HepG2 (cell line): Measurements from ENCODE around the gene LBX2. TPM values are rescaled to one million over a fixed set of nuclear protein-coding genes. Genes with fewer than 3 reads are reported as not detected.

Experiments used
- ARNT2 ChIP-seq: sonication (generic); formaldehyde crosslinking; IDR thresholded peaks from 2 replicates; pipeline ENCODE4 v1.8.0; 2022; ENCODE audit warnings: mild to moderate bottlenecking, low read depth, missing genetic modification reagents, moderate library complexity
- BCL3 ChIP-seq: sonication (generic); formaldehyde crosslinking; IDR thresholded peaks from 2 replicates; pipeline ENCODE4 v1.5.1; 2020; ENCODE audit warnings: mild to moderate bottlenecking, missing genetic modification reagents, moderate library complexity
- GATA4 ChIP-seq: sonication (generic); IDR thresholded peaks from 2 replicates; pipeline ENCODE4 v1.6.1; 2016; ENCODE audit warnings: antibody characterized with exemption, low read depth, borderline replicate concordance
- HNRNPL ChIP-seq: fragments of 200-400 bp; formaldehyde crosslinking; IDR thresholded peaks from 2 replicates; pipeline ENCODE4 v1.6.1; 2017; ENCODE audit warnings: mild to moderate bottlenecking, low read depth, low read length
- MBNL3 ChIP-seq: fragments of 250-450 bp; sonication (Bioruptor Pico); conservative IDR thresholded peaks from 2 replicates; pipeline ENCODE4 v1.8.0; 2022; ENCODE audit warnings: mild to moderate bottlenecking, inconsistent platforms
- NKX3-1 ChIP-seq: sonication (generic); formaldehyde crosslinking; IDR thresholded peaks from 2 replicates; pipeline ENCODE4 v1.5.0; 2020; ENCODE audit warnings: missing genetic modification reagents
- PAXIP1 ChIP-seq: sonication (generic); formaldehyde crosslinking; conservative IDR thresholded peaks from 2 replicates; pipeline ENCODE4 v1.4.0; 2020; ENCODE audit warnings: mild to moderate bottlenecking, missing genetic modification reagents, moderate library complexity
- PHF8 ChIP-seq: sonication (generic); formaldehyde crosslinking; IDR thresholded peaks from 2 replicates; pipeline ENCODE4 v1.5.0; 2020; ENCODE audit warnings: missing genetic modification reagents
- SAP130 ChIP-seq: IDR thresholded peaks from 2 replicates; pipeline ENCODE4 v1.6.1; 2016; ENCODE audit warnings: low read depth
- SETDB1 ChIP-seq: sonication (generic); formaldehyde crosslinking; IDR thresholded peaks from 2 replicates; pipeline ENCODE4 v1.5.1; 2020; ENCODE audit warnings: missing genetic modification reagents, mild to moderate bottlenecking, borderline replicate concordance
- SIN3A ChIP-seq: IDR thresholded peaks from 2 replicates; pipeline ENCODE4 v1.6.1; 2011; ENCODE audit warnings: low read depth, mild to moderate bottlenecking, control low read depth, low read length, borderline replicate concordance
- TAF15 ChIP-seq: fragments of 200-400 bp; formaldehyde crosslinking; IDR thresholded peaks from one replicate; pipeline ENCODE4 v1.6.1; 2018; ENCODE audit warnings: mild to moderate bottlenecking, low read depth, low read length; ENCODE audit not compliant: poor library complexity, severe bottlenecking
- TCF7 ChIP-seq: sonication (generic); IDR thresholded peaks from 2 replicates; pipeline ENCODE4 v1.6.1; 2016; ENCODE audit warnings: antibody characterized with exemption, low read depth
- THAP7 ChIP-seq: sonication (generic); formaldehyde crosslinking; IDR thresholded peaks from 2 replicates; pipeline ENCODE4 v1.8.1; 2023; ENCODE audit warnings: mild to moderate bottlenecking, missing genetic modification reagents
- TMF1 ChIP-seq: sonication (generic); formaldehyde crosslinking; IDR thresholded peaks from 2 replicates; pipeline ENCODE4 v1.8.1; 2022; ENCODE audit warnings: low read depth, missing genetic modification reagents
- XRCC5 ChIP-seq: fragments of 200-400 bp; formaldehyde crosslinking; optimal IDR thresholded peaks from 2 replicates; pipeline ENCODE3; 2017; ENCODE audit warnings: mild to moderate bottlenecking, low read length
- ZNF136 ChIP-seq: sonication (generic); formaldehyde crosslinking; IDR thresholded peaks from 2 replicates; pipeline ENCODE4 v1.8.1; 2022; ENCODE audit warnings: low read depth, mild to moderate bottlenecking, moderate library complexity, missing genetic modification reagents
- ZNF260 ChIP-seq: sonication (generic); formaldehyde crosslinking; IDR thresholded peaks from 2 replicates; pipeline ENCODE4 v1.4.0; 2020; ENCODE audit warnings: missing genetic modification reagents, low read depth, mild to moderate bottlenecking, borderline replicate concordance
- ZNF331 ChIP-seq: sonication (generic); formaldehyde crosslinking; IDR thresholded peaks from 2 replicates; pipeline ENCODE4 v1.4.0; 2020; ENCODE audit warnings: missing genetic modification reagents
- ZNF337 ChIP-seq: sonication (generic); formaldehyde crosslinking; IDR thresholded peaks from 2 replicates; pipeline ENCODE4 v1.5.1; 2020; ENCODE audit warnings: missing genetic modification reagents, low read depth, mild to moderate bottlenecking, borderline replicate concordance
- ZNF383 ChIP-seq: sonication (generic); formaldehyde crosslinking; IDR thresholded peaks from 2 replicates; pipeline ENCODE4 v1.4.0; 2020; ENCODE audit warnings: missing genetic modification reagents, mild to moderate bottlenecking, borderline replicate concordance
- ZNF570 ChIP-seq: sonication (generic); formaldehyde crosslinking; IDR thresholded peaks from 2 replicates; pipeline ENCODE4 v1.4.0; 2020; ENCODE audit warnings: mild to moderate bottlenecking, missing genetic modification reagents, borderline replicate concordance
- polyA plus RNA-seq, 8 experiments: library from polyadenylated mRNA; depleted of rRNA in 3 of 8; stranded (reverse) in 7 of 8; unstranded in 1 of 8; fragments of >200 nt; fragmentation: Illumina TruSeq in 4 of 8; extraction: Trizol in 4 of 8; gene quantifications; 2 replicates each; pipeline versions ENCODE4 v1.2.1 to v1.2.3, GENCODE V29; 2011 to 2016; ENCODE audit warnings: low read depth in 4 of 8, missing spikeins in 1 of 8, mixed read lengths in 1 of 8; ENCODE audit not compliant: insufficient read depth in 1 of 8
- total RNA-seq, 5 experiments: library from RNA; depleted of rRNA; stranded (reverse); fragments of >200 nt; fragmentation: Illumina TruSeq; extraction: Trizol; gene quantifications; 2 replicates each; pipeline ENCODE4 v1.2.3, GENCODE V29; 2016; ENCODE audit warnings: low read depth in 1 of 5
- TF ChIP-seq, protein P1 (sequence below): sonication (generic); formaldehyde crosslinking; IDR thresholded peaks from 2 replicates; pipeline ENCODE4 v1.9.0; 2021; ENCODE audit warnings: missing genetic modification reagents, mild to moderate bottlenecking, borderline replicate concordance

Gene LBX2
- total and polyA plus RNA-seq, 2 of the 13 experiments (the other 11 are each of a cell fraction or from before 2014, with no cell fraction given) = 6.4 to 8.1 TPM

DNA sequence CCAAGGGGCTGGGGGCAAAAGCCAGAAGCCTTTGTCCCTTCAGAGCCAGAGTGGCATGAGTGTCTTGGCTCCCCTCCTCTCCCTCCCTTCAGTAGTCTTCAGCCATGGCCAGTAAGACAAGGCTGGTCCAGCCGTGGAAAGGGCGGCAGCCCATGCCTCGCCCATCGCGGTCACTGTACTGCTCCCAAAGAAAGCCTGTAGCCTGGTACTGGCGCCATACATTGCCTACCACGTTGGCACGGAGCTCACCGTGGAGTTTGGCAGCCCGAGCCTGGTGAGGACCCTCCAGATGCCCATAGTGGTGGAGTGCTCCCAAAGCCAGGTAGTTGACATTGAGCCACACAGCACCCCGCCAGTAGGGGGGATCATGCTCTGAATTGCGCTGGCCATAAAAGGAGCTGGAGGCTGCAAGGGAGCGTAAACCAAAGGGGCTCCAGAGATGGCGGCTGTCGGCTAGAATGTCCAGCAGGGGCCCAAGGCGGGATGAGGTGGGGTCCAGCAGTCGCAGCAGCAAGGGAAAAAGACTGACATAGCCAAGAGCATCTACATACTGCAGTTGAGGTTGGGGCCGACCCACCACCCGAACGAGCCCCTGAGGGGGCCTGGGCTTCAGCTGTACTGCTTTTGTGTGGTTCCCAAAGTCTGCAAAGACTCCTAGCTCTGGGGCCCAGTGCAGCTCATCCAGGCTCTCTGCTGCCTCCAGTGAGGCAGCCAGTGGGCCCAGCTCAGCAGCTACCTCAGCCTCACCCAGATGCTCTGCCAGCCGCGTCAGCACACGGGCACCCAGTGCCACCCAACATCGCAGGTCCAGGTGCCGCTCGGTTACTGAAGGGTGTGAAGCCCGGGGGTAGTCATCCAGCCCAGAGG lies 38.0 kb downstream of the LBX2 start (continued):
- no peak for TF ChIP-seq BCL3 (CRISPR knock-in tag)
- no peak for TF ChIP-seq TAF15
- no peak for TF ChIP-seq TMF1 (CRISPR knock-in tag)
- no peak for TF ChIP-seq SETDB1 (CRISPR knock-in tag)
- TF ChIP-seq MBNL3 (CRISPR knock-in tag) = no peak
- peak; percentile 80 for TF ChIP-seq XRCC5
- no peak for TF ChIP-seq SAP130
- no peak for TF ChIP-seq GATA4
- peak; percentile 15; the same call in 1 of the 2 replicates for TF ChIP-seq PHF8 (CRISPR knock-in tag)
- no peak for TF ChIP-seq ZNF570 (CRISPR knock-in tag)
- no peak for TF ChIP-seq PAXIP1 (CRISPR knock-in tag)
- TF ChIP-seq TCF7 = no peak
- TF ChIP-seq, protein P1, sequence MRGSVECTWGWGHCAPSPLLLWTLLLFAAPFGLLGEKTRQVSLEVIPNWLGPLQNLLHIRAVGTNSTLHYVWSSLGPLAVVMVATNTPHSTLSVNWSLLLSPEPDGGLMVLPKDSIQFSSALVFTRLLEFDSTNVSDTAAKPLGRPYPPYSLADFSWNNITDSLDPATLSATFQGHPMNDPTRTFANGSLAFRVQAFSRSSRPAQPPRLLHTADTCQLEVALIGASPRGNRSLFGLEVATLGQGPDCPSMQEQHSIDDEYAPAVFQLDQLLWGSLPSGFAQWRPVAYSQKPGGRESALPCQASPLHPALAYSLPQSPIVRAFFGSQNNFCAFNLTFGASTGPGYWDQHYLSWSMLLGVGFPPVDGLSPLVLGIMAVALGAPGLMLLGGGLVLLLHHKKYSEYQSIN (CRISPR knock-in tag) = no peak
- no peak for TF ChIP-seq ZNF383 (CRISPR knock-in tag)
- no peak for TF ChIP-seq THAP7 (CRISPR knock-in tag)
- no peak for TF ChIP-seq ZNF260 (CRISPR knock-in tag)
- TF ChIP-seq SIN3A = no peak
- no peak for TF ChIP-seq ZNF331 (CRISPR knock-in tag)
- TF ChIP-seq HNRNPL = peak; percentile 48; the same call in 1 of the 2 replicates
- TF ChIP-seq ZNF136 (CRISPR knock-in tag) = no peak
- no peak for TF ChIP-seq ARNT2 (CRISPR knock-in tag)
- 0 out of 2 replicates have a peak, but pooled peaks have one; percentile 21 for TF ChIP-seq NKX3-1 (CRISPR knock-in tag)
- TF ChIP-seq ZNF337 (CRISPR knock-in tag) = no peak
